ENCODE data around the gene ANKRD63. TPM values are rescaled to one million over a fixed set of nuclear protein-coding genes. Genes with fewer than 3 reads are reported as not detected.

Gene ANKRD63
- total RNA-seq, 1 donor from 2014 or later: not detected

DNA sequence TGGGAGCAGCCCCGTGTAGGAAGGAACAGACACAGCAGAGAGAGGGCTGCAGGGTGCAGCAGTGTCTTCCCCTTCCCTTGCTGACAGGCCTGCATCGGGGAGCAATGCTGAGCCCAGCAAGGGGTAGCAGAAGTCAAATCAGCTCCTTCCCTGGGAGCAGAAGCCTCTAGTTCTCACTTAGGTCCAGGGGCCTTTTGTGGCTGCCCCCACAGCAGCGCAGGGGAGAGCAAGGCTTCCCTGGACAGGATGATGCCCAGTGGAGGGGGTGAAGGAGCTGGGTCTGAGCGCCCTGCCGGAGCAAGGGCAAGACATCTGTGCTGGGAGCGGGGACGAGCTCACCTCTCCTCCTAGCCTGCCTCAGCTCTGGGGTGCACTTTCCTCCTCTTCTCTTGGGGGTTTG, 24.0 kb upstream of the ANKRD63 start:
- H3K36me3 ChIP-seq: no peaks in the 10 kb centered on the region
- peak overlapping the region; percentile 45 for H3K4me3 ChIP-seq
- H3K4me1 ChIP-seq: peaks cover 13% of the 10 kb centered on the region
- TF ChIP-seq, protein P1, sequence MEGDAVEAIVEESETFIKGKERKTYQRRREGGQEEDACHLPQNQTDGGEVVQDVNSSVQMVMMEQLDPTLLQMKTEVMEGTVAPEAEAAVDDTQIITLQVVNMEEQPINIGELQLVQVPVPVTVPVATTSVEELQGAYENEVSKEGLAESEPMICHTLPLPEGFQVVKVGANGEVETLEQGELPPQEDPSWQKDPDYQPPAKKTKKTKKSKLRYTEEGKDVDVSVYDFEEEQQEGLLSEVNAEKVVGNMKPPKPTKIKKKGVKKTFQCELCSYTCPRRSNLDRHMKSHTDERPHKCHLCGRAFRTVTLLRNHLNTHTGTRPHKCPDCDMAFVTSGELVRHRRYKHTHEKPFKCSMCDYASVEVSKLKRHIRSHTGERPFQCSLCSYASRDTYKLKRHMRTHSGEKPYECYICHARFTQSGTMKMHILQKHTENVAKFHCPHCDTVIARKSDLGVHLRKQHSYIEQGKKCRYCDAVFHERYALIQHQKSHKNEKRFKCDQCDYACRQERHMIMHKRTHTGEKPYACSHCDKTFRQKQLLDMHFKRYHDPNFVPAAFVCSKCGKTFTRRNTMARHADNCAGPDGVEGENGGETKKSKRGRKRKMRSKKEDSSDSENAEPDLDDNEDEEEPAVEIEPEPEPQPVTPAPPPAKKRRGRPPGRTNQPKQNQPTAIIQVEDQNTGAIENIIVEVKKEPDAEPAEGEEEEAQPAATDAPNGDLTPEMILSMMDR (IDR thresholded peaks at IDR 0.05; ENCODE audit: borderline replicate concordance): no peak
- no peak for DNase-seq
- no peaks in the 10 kb centered on the region for H3K9me3 ChIP-seq (replicated peaks)
- intact Hi-C loops (cut with micrococcal nuclease): no loop called here
- H3K27ac ChIP-seq (replicated peaks): peak overlapping the region; percentile 27
- H3K27me3 ChIP-seq (ENCODE audit: low read depth): peaks cover 12% of the 10 kb centered on the region

DNA sequence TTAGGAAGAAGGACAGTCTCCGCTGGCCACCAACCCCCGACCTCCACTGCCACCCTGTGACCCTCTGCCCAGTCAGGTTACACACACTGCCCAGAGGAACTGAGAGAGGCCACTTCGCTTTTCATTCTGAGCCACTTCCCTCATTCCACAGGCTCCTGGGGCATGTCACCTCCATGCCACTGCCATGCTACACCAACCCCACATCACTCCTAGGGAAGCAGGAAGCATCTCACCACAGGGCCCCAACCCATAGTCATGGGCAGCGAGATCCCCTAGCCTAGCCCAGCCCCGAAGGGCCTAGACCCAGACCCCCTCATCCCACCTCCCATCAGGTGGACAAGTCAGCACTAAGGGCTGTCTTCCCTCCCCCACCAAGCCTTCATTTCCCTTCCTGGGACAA, 23.5 kb upstream of the ANKRD63 start:
- no peak overlapping the region for H3K27ac ChIP-seq (replicated peaks)
- peak overlapping the region; percentile 45 for H3K4me3 ChIP-seq
- H3K9me3 ChIP-seq (replicated peaks): no peaks in the 10 kb centered on the region
- no peaks in the 10 kb centered on the region for H3K36me3 ChIP-seq
- H3K4me1 ChIP-seq: peaks cover 18% of the 10 kb centered on the region
- H3K27me3 ChIP-seq (ENCODE audit: low read depth): peaks cover 12% of the 10 kb centered on the region
- DNase-seq: no peak
- intact Hi-C loops (cut with micrococcal nuclease): no loop called here
- TF ChIP-seq, protein P1 (IDR thresholded peaks at IDR 0.05; ENCODE audit: borderline replicate concordance): no peak

DNA sequence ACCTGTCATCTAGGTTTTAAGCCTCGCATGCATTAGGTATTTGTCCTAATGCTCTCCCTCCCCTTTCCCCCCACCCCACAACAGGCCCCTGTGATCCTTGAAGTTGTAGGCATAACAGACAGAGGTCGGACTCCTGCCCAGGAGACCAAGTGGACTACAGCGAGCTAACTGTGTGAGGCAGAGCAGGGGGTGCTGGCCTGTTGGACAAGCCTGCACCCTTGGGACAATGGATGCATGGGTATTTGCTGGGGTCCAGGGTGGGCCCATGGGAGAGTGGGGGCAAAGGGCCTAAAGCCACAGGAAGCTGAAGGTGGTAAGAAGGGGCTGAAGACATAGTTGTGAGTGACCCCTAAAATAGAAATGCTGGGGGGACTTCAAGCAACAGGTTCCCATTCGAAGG, 22.4 kb upstream of the ANKRD63 start:
- Histone ChIP-seq H3K27me3 (ENCODE audit: low read depth) (peaks cover 12% of the 10 kb centered on the region), H3K36me3 (no peaks in the 10 kb centered on the region), H3K4me1 (peaks cover 26% of the 10 kb centered on the region), H3K9me3 (replicated peaks) (peaks cover 6% of the 10 kb centered on the region), H3K27ac (replicated peaks) (no peak overlapping the region), H3K4me3 (no peak overlapping the region)
- DNase-seq: no peak
- TF ChIP-seq, protein P1 (IDR thresholded peaks at IDR 0.05; ENCODE audit: borderline replicate concordance): no peak
- intact Hi-C loops (cut with micrococcal nuclease): no loop called here

DNA sequence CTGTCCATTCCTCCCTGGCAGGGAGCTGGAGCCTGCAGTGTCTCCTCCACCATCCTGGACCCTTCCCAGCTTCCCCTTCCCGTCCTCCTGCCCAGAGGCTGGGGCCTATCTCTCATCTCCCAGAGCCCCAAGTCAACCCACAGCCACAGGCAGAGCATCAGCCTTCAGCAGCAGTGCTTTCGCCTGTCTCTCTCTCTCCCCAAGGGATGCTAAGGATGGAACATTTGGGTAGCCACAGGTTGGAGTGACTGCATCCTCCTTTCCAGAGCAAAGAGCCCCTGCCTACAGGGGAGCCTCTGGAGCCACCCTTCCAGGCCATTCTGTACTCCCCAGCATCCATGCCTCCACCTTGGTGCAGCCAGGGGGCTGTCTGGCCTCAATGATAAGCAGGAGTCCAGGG, 20.7 kb upstream of the ANKRD63 start:
- no peak overlapping the region for H3K27ac ChIP-seq (replicated peaks)
- peaks cover 26% of the 10 kb centered on the region for H3K4me1 ChIP-seq
- peaks cover 21% of the 10 kb centered on the region for H3K9me3 ChIP-seq (replicated peaks)
- intact Hi-C loops (cut with micrococcal nuclease): no loop called here
- H3K36me3 ChIP-seq: no peaks in the 10 kb centered on the region
- TF ChIP-seq, protein P1 (IDR thresholded peaks at IDR 0.05; ENCODE audit: borderline replicate concordance): no peak
- H3K27me3 ChIP-seq (ENCODE audit: low read depth): peaks cover 7% of the 10 kb centered on the region
- no peak overlapping the region for H3K4me3 ChIP-seq
- no peak for DNase-seq

DNA sequence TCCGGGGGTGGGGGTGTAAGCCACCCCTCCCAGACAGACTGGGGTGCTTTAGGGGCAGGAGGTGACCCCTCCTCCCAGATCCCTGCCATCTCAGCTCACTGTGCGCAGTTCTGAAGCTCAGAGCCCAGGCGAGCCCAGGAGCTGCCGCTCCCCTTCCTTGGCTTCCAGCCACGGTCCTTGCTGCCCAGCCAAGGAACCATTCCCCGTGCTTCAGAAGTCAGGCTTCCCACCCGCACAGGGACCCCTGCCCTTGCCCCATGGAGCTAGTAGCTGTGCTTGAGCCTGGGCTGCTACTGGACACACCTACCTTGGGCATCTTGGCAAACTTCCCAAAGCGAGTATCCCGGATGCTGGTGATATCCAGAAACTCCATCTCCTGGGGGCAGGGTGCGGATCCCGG, 20.1 kb upstream of the ANKRD63 start:
- no peaks in the 10 kb centered on the region for H3K36me3 ChIP-seq
- DNase-seq: no peak

More for the DNA sequence above, 20.1 kb upstream of the ANKRD63 start:
- Histone ChIP-seq H3K4me1 (peaks cover 24% of the 10 kb centered on the region), H3K27ac (replicated peaks) (no peak overlapping the region), H3K27me3 (ENCODE audit: low read depth) (peaks cover 5% of the 10 kb centered on the region), H3K9me3 (replicated peaks) (peaks cover 21% of the 10 kb centered on the region), H3K4me3 (no peak overlapping the region)
- TF ChIP-seq, protein P1 (IDR thresholded peaks at IDR 0.05; ENCODE audit: borderline replicate concordance): no peak
- intact Hi-C loops (cut with micrococcal nuclease): no loop called here
